Erythroblast (primary cell): ENCODE results near the gene TRIP11.

Experiments used
- DNase-seq, 2 experiments: peaks; one replicate each; lab custom pipeline; 2025; lab: John Stamatoyannopoulos, UW
- GATA1 ChIP-seq: IDR thresholded peaks from 2 replicates; pipeline ENCODE4 v1.6.1; 2011; ENCODE audit warnings: low read depth, mild to moderate bottlenecking, control low read depth, low read length, moderate library complexity
- POLR2A ChIP-seq: IDR thresholded peaks from 2 replicates; pipeline ENCODE4 v1.6.1; 2011; ENCODE audit warnings: mild to moderate bottlenecking, low read length

TRIP11 gene

DNA sequence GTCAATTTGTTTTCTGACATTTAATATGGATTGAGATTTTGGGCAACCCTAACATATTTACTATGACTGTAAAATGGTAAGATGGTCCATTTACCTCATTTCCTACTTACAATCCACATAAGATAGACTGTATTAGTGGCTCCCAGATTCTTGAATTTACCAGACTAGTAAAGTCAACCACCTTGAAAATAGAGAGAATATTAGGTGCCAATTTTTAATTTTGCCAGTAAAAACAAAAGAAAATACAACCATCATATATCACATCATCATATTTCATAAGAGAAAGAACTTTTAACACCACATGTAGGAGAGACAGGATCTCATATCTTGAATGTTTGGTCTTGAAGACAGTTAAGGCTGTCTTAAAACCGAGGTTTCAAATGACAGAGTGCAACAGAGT, 84.7 kb downstream of the TRIP11 start:
- TF ChIP-seq GATA1 (no peak), POLR2A (no peak)
- DNase-seq = no peak

DNA sequence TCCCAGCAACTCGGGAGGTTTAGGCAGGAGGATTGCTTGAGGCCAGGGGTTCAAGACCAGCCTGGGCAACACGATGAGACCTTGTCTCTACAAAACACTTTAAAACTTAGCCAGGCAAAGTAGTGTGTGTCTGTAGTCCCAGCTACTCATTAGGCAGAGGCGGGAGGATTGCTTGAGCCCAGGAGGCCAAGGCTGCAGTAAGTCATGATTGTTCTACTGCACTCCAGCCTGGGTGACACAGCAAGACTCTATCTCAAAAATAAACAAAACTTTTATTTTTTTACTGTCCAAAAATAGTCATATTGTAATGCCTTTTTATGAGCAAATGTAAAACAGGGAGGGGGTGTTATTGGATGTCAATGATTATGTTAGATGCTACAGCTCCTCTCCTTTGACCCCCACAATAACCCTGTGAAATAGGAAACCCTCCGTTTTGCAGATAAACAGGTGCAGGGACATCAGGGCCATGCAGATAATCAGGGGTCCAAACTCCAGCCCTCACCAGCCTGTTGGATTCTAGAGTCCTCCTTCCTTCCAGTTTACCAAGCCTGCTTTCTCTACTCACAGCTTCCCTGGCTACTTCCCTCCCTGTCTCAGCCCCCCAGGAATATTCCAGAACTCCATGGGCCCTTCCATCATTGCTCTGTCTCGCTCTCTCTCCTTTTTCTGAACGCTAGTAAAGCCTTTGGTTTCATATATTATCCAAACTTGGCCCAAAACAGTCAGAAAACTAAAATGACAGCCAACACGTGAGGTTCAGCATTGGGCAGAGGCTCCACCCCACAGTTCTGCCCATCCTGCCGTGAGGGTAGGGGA, 86.5 kb downstream of the TRIP11 start:
- TF ChIP-seq POLR2A = no peak
- no peak for TF ChIP-seq GATA1
- no peak for DNase-seq

DNA sequence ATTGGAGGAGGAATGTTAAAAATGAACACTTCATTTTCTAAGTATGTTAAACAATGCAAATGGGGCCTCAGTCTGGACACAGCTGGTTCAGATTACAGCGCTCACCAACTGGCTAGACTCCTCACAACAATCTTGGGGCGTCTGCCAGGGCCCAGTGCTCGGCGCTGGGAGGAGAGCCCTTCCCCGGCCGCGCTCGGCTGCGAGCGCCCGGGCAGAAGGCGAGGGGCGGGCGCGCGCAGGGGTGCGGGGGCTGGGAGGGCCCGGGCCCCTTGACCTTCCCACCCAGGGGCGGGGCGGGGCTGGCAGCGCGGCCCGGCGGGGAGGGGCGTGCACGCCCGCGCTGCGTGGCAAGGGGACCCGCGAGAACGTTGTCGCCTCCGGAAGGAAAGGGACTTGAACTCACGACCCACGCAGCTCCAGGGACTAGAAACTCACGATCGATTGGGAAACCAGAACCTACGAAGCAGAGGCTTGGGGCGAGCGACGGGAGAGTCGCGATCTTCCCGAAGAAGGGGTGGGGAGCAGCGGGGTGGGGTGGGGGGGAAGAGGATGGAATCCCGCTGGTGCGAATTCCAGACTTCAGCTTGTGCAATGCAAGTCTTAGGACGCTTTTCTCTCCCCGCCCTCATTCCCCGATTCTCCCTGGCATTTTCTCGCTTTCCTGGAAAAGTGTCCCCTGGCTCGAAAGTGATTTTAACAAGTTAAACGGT, 92.2 kb downstream of the TRIP11 start, which contains the start of gene FBLN5:
FBLN5 (minus strand) TSS at position 220 of the 710 bp plus-strand sequence. CDS start 465 bp downstream, outside the sequence.
- TF ChIP-seq GATA1 = no peak
- TF ChIP-seq POLR2A = no peak
- DNase-seq = peak; percentile 22 to 23

DNA sequence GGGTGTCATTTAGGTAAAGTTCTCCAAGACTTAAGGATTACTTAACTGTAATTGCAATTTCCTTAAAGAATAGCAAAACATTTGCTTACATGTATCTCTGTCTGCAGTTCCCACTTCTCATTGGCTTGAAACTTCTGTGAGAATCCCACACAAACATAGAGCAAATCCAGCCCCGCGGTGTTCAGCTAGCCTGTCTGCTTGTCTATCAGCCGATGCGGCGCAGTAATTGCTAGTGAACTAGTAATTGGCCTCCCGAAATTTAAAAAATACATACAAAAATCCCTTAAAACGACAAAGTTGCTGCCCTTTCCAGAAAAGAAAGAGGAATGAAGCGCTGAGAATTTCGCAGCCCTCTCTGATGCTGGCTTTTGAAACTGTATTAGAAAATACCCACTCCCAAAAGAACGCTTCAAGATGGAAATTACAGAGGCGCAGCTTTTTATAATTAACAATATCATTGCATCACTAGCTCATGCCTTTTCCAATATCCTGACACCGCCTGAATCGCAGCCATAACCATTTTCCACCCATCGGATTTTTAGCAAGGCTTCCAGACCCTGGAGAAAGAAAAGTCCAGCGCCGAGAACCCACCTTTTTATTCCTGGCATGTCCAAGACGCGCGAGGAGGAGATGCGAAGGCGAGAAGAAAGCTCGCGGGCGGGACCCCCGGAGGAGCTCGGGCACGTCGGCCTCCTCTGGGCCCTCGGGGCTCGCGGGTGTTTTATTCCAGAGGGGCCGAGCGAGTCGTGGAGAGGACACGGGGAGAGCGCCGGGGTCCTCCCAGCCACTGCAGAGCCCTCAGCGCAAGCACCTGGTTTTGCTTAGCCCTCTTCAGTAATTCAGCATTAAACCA, 93.0 kb downstream of the TRIP11 start:
- no peak for DNase-seq
- TF ChIP-seq POLR2A (no peak), GATA1 (no peak)

DNA sequence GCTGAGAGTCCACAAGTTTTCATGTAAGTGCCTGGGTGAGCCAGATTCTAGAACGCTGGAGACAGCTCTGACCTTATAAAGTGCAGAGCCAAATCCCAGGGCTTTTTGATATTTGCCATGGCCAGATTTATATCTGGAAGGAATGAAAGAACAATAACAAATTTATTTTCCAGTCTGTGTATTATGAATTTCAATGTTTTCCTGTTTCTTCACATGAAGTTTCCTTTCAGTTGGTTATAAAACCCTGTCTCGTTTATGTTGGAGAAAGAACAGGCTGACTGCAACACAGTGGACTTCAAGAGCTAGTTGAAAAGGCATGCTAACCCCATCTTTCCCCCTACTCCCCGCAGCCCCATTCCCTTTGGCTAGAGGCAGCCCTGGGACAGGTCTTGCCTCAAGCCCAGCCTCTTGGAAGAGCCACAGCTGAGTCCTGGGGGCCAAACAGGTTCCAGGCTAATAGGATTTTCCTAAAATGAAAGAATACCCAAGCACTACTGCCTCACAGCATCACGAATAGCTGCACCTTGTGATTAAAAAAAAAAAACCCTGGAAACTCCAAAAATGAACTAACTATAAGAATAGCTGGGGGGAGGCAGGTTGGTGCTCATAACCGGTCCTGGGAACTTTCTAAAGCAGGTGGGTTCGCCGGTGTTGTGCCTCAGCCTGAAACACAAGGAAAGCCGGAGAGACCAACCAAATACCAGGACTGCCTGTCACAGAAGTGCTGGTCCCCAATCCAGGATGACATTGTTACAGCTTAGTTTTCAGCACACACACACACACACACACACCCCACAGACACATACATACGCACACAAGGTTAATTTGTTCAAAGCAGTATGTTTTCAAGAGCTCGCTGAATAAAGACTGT, 93.9 kb downstream of the TRIP11 start:
- no peak for DNase-seq
- no peak for TF ChIP-seq GATA1
- TF ChIP-seq POLR2A = no peak

DNA sequence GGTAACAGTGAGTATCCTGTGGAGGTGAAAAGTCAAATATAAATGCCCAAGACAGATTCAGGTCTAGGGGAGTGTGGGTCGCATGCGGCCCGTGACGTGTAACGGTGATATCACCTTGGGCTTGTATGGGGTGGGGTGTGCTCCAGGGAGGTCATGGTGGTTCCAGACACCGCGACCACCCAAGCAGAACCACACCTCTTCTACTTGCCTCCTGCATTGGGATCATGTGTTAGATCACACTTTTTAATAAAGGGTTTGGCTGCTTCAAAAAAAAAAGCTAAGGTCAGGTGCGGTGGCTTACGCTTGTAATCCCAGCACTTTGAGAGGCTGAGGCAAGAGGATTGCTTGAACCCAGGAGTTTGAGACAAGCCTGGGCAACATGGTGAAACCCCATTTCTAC, 96.9 kb downstream of the TRIP11 start:
- DNase-seq = no peak
- TF ChIP-seq POLR2A (no peak), GATA1 (no peak)

DNA sequence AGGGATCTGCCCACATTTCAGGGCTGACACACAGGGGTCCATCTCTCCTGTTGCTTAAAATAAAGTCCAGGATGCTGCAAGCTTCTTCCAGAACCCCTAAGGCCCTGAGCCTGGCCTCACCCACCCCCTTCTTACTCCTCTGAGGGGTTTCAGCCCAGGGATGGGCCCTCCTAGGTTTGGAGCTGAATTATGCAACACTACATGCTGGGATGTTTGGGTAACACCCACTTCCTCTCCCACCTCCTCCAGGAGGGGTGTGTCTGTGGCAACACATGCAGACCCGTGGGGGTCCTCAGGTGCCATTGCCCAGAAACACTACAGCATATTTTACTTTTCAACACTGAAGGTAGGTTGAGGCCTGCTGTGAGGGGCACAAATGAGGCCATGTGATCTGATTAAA, 97.7 kb downstream of the TRIP11 start:
- TF ChIP-seq GATA1 (no peak), POLR2A (no peak)
- DNase-seq = no peak

DNA sequence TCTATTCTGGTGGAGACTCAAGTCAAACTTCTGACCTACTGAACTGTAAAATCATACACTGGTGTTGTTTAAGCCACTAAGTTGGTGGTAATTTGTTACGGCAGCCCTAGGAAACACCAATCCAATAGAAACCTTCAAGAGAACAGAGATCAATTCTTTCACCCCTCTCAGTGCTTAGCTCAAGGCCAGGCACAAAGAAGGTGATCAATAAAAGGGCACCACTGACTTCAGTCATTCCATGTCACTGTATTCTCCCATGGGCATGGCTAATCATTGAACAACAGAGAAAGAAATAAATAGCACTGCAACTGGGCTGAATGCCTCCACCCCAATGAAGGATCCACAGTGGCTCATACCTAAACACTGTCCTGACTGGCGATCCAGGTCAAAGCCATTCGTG, 99.7 kb downstream of the TRIP11 start:
- TF ChIP-seq GATA1 (no peak), POLR2A (no peak)
- DNase-seq = no peak

DNA sequence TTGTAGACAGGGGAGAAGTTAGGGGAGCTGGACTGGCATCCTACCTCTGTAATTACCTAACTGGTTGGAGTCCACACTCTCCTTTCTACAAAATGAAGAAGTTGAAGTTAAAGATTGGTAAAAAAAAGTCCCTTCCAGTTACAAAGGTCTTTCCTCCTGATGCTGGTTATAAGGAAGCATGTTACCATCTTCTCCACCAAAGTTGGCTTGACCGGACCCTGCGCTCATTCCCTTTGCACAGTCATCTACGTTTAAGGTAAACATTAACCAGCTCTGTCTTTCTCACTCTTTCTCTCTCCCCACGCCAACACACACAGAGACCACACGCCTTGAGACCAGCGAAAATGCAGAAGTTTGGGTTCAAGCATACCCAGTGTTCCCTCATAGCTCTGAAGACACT, 104.3 kb downstream of the TRIP11 start:
- no peak for DNase-seq
- TF ChIP-seq POLR2A (no peak), GATA1 (no peak)

DNA sequence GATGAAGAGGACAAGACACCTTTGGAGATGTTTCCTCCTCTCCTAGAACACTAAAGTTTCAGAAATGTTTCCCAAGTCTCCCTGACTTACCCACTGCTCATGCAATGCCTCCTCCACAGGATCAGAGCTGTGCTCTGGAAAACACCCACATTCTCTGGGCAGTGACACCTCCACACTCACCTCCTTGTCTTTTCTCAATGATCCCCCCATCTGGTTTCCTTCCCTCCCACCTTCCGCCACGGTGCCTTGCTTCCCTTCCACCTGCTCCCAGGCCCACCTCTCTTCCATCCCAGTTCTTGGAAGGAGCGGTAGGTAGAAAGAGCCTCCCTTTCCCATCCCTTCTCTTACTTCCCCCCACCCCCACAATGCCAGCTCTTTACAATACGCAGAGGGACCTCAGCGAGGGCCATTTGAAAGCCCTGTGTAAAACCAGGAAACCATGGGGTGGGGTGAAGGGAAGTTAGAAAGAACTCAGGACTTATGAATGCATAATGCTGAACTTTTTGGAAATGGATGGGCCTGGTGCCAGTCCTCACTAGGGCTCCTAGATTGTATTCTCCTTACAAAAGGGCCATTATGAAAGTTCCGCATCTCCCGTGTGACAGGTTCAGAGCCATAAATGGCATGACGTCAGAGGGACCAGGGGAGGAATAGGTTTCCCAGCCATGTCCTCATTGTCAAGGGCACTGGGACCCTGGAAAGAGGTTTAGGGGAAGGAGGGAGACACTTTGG, 105.1 kb downstream of the TRIP11 start:
- DNase-seq = no peak
- TF ChIP-seq POLR2A (no peak), GATA1 (no peak)

DNA sequence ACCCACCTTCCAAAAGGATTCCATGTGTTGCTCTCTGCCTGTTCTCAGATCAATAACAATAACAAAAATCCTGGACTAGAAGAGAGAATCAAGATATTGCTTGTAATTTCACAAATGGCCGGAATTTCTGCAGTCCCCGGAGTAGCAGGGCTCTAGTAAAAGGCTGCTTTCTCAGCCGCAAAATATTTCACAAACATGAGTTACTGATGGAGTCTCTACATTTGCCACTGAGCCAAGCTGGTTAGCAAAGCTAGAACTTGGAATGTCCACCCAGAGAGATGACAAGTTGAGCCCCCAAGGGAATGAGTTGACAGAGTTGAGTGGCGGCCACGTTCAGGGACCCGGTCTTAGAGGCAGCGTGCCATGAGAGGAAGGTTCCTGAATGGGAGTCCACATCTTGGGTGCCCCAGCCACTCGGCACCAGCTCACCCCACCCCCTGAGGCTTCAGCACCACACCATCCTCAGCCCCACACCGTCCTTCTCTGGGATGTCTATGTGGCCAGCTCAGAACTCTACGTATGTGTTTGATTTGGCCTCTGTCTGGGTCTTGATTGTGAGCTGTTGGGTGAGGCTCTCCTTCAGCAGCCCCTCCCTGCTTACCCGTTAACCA, 108.3 kb downstream of the TRIP11 start:
- no peak for DNase-seq
- TF ChIP-seq POLR2A = no peak
- no peak for TF ChIP-seq GATA1

DNA sequence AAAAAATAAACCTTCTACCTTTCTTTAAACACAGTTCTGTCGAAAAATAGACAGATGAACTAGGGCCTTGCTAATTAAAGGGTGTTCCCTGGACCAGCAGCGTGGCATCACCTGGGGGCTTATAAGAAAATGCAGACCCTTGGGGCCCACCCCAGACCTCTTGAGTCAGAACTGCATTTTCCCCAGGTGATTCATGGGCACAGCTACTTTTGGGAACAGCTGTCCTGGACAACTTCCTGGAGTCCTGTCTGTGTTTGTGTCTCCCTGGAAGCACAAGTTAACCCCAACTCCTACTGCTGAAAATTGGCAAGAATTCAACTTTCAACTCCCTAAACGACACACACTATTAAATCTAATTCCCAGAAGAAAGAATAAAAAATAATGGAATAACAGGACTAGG, 110.2 kb downstream of the TRIP11 start:
- DNase-seq = no peak
- TF ChIP-seq GATA1 (no peak), POLR2A (no peak)
